BJ (cell line): ENCODE results near the gene IKZF2. TPM values are rescaled to one million over a fixed set of nuclear protein-coding genes. Genes with fewer than 3 reads are reported as not detected.

Experiments
- CTCF ChIA-PET: fragments of 350-600 bp; formaldehyde crosslinking; extraction: SDS; loops from one replicate; lab custom pipeline; 2021; ENCODE audit warnings: antibody characterized with exemption, inconsistent platforms; lab: Yijun Ruan, JAX
- POLR2A ChIA-PET: fragments of 300-600 bp; sonication (Branson Sonifier 250); formaldehyde crosslinking; extraction: SDS; loops from one replicate; lab custom pipeline; 2021; ENCODE audit warnings: antibody characterized with exemption; lab: Charles Lee
- DNase-seq: peaks from one replicate; pipeline ENCODE4 v3.0.0-alpha.2; 2011; ENCODE audit warnings: low read depth
- H3K27me3 ChIP-seq: 2 replicates; pipeline ENCODE4 v1.6.0; 2011; ENCODE audit warnings: low read length; ENCODE audit not compliant: control insufficient read depth, insufficient read depth
- H3K36me3 ChIP-seq: 2 replicates; pipeline ENCODE4 v1.5.1; 2011; ENCODE audit warnings: low read length; ENCODE audit not compliant: control insufficient read depth, insufficient read depth
- H3K4me3 ChIP-seq: 2 replicates; pipeline ENCODE4 v1.5.1; 2011; ENCODE audit warnings: low read depth, mild to moderate bottlenecking, control low read depth, low read length
- CTCF ChIP-seq: IDR thresholded peaks from 2 replicates; pipeline ENCODE4 v1.5.1; 2011; ENCODE audit warnings: low read depth, mild to moderate bottlenecking, control low read depth, inconsistent platforms, low read length, moderate library complexity; ENCODE audit not compliant: insufficient read depth
- polyA plus RNA-seq: library from polyadenylated mRNA; depleted of rRNA; stranded (reverse); fragments of >200 nt; gene quantifications from 2 replicates; pipeline ENCODE4 v1.2.3, GENCODE V29; 2011

Gene IKZF2
- polyA plus RNA-seq, 1 experiment: 2.4 TPM

- H3K36me3 ChIP-seq: no peaks in the 10 kb centered on the region
- no peak overlapping the region for H3K4me3 ChIP-seq
- TF ChIP-seq CTCF: no peak
- ChIA-PET POLR2A (no interaction called here), CTCF (interaction anchor here (0.5 to 1.7 kb wide), 2 partner anchors 9 to 15 kb away, joined by 3 read pairs; no protein-coding TSS in a partner anchor)
- no peaks in the 10 kb centered on the region for H3K27me3 ChIP-seq
- no peak for DNase-seq
These were observed 135.0 kb downstream of the IKZF2 start for GRCh38 chr2:213016166-213016983.

- Histone ChIP-seq H3K4me3 (no peak overlapping the region), H3K27me3 (no peaks in the 10 kb centered on the region), H3K36me3 (no peaks in the 10 kb centered on the region)
- no peak for DNase-seq
- no peak for TF ChIP-seq CTCF
- ChIA-PET CTCF (interaction anchor here (0.5 kb wide), 1 partner anchor 14 kb away, joined by 3 read pairs; no protein-coding TSS in a partner anchor), POLR2A (no interaction called here)
These were observed 135.8 kb downstream of the IKZF2 start for GRCh38 chr2:213015387-213016165.

- no peak for DNase-seq
- TF ChIP-seq CTCF: no peak
- Histone ChIP-seq H3K4me3 (no peak overlapping the region), H3K36me3 (no peaks in the 10 kb centered on the region), H3K27me3 (no peaks in the 10 kb centered on the region)
- CTCF ChIA-PET: no interaction called here
- POLR2A ChIA-PET: no interaction called here
These were observed 137.4 kb downstream of the IKZF2 start for GRCh38 chr2:213013979-213014378.

- Histone ChIP-seq H3K27me3 (no peaks in the 10 kb centered on the region), H3K4me3 (no peak overlapping the region), H3K36me3 (peaks cover 2% of the 10 kb centered on the region; the same call in 1 of the 2 replicates)
- ChIA-PET POLR2A (no interaction called here), CTCF (no interaction called here)
- no peak for TF ChIP-seq CTCF
- DNase-seq: no peak
These were observed 139.9 kb downstream of the IKZF2 start for GRCh38 chr2:213011505-213011904.
